ENCODE data around the gene HAND2.

HAND2 gene

GRCh38 chr4:173529477-173530325 is at the start of gene HAND2:
Gene HAND2 (minus strand): TSS chr4:173530229. CDS start chr4:173529289, 940 bp downstream.
- no peak for DNase-seq

DNA sequence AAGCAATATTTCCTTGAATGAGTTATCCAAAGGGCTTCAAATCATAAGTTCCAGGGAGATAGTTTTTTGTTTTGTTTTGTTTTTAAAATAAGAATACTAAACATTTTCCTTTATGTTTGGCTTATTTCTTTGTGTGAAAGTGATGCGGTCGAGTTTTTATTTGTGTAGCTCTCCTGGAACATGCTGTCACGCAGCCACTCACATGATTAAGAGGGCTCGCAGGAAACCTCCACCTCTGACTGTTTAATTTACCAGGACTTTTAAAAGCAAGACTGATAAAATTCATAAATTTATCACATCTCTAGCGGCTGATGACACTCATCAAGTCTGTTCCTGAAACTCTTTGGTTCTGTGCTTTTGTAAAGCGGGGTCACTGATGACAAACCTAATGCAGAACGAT is 48.9 kb upstream of the HAND2 start:
- DNase-seq: no peak

GRCh38 chr4:173577963-173578362 is 47.9 kb upstream of the HAND2 start:
- no peak for DNase-seq

DNA sequence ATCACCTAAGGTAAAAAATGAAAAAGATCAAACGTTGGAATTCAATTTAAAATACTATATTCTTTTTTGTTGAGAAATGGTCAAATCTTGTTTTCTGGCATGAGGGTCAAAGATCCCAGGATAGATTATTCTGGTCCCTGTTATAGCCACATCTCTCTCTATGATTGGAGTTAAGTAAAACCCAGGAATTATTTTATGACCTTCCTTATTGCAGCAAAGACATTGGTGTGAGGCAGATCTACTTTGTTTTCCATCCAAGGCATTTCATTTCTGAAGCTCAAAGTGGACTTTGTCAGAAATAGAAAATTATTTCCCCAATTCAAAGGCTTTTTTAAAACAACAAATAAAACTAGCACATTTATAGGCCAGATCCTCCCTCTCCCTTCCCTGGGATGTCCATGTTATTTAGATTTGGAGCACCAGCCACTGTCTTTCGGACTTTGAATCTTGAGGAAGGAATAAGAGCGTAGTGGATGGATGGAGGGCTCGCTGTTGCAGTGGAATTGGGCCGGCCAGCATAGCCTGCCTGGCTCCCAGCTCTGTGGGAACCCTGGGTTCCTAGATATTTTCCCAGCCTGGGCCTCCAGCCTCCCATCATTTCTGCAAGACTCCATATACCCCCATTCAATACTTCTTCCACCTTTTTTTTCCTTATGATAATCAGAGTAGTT is 45.6 kb upstream of the HAND2 start:
- DNase-seq: no peak

- no peak for DNase-seq
Observed at GRCh38 chr4:173573725-173574124, 43.7 kb upstream of the HAND2 start.

GRCh38 chr4:173573286-173573685 is 43.3 kb upstream of the HAND2 start:
- DNase-seq: no peak

DNA sequence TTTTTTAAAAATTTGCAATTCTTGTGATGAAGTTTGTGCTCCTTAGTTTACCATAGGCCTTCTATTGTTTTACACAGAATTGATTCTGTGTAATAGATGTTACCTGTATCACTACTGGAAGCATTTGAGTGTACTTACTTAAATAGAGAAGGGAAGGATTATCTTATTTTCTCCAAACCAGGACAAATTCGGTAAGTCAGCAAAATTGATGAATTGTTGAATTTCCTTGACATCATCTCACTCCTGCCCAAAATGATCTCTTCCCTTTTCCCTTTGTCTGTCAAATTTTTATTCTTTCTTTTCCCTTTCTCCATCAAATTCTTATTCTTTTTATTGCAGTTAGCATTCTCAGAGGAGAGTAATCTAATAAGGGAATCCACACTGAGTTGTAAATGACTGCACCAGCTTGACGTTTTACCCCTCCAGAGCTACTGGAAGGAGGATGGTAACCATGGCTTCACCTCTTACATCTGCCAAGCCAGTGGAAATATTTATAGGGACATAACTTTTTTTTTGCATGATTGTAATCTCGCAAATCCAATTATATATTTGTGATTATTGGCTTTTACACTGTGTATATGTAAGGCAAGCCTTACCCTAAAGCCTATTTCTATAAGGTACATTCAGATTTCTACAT is 42.6 kb upstream of the HAND2 start:
- DNase-seq: no peak

- no peak for DNase-seq
Observed at GRCh38 chr4:173571620-173572019, 41.6 kb upstream of the HAND2 start.

DNA sequence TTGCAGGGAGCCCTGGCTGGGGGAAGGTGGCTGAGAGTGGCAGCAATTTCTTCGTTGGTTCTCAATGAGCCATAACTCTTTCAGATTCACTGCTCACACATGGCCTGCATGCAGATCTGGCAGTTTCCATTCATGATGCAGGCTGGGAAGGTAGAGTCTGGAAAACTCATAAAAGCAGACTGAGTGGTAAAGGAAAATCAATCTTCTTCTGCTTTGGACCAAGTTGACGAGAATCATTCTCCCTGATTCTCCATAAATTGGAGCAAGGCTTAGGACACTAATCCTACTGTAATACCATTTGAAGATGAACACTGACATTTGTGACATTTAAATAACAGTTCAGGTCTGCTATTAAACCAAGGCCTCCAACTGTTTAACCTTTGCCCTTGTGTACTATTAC is 35.3 kb upstream of the HAND2 start:
- DNase-seq: no peak

- DNase-seq: no peak
Observed at GRCh38 chr4:173564461-173564860, 34.4 kb upstream of the HAND2 start.

- DNase-seq: no peak
Observed at GRCh38 chr4:173560896-173561295, 30.9 kb upstream of the HAND2 start.

- no peak for DNase-seq
Observed at GRCh38 chr4:173556398-173557131, 26.5 kb upstream of the HAND2 start.

- DNase-seq: no peak
Observed at GRCh38 chr4:173547889-173548288, 17.9 kb upstream of the HAND2 start.

DNA sequence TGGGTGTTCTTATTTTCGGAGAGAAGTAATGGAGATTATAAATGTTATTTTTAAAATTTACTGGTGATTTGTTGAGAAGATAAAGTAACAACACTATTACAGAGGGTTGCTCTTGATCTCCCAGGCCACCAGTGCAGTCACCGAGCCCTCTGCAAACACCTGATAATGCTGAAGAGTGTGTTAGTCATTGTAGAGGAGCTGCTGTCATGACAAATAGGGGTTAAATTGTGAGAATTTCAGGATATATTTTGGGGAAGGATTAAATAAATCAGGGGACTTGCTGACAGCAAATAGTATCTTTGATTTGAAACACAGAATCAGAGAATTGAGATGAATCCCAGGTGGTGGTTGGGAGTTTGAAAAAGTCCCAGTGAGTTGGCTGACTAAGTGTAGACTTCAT is 16.7 kb upstream of the HAND2 start:
- DNase-seq: no peak

DNA sequence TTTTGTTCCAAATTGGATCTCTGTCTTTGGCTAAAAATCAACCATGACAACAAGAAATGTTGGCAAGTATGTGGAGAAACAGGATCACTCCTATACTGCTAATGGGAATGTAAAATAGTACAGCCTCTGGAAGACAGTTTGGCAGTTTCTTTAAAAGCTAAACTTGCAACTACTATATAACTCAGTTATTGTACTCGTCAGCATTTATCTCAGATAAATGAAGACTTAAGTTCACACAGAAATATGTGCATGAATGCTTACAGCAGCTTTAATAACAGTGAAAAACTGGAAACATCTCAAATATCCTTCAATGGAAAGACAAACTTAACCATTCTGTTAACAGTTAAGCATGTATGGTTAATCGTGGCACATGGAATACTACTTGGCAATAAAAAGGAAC is 15.4 kb upstream of the HAND2 start:
- DNase-seq: no peak

GRCh38 chr4:173543266-173543665 is 13.2 kb upstream of the HAND2 start:
- DNase-seq: no peak

- no peak for DNase-seq
Observed at GRCh38 chr4:173539986-173540385, 10.0 kb upstream of the HAND2 start.

- no peak for DNase-seq
Observed at GRCh38 chr4:173538909-173539445, 8.9 kb upstream of the HAND2 start.

- no peak for DNase-seq
Observed at GRCh38 chr4:173538148-173538908, 8.3 kb upstream of the HAND2 start.

DNA sequence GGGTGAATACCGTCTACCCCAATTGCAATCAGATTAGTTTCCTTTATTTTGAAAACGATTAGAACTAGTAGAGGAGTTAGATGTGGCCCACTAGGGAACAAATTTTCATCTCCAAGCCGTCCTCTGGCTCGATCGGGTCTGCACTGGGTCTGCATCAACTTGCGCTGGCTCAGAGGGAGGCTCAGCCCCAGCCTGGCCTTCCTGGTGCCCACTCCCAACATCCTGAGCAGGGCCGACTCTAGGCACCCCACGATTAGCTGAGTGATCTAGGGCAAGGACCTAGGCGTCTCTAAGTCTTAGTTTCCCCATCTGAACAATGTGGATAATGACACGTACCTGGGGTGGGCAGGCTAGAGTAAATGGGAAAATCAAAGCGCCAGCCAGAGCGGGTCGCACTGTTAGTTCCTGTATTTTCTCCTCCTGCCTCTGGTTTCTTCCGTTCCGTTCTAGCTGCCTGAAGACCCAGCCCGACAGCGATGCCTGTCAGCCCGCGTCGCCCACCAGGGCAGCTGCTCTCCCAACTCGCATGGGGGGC is 7.7 kb upstream of the HAND2 start:
- no peak for DNase-seq

DNA sequence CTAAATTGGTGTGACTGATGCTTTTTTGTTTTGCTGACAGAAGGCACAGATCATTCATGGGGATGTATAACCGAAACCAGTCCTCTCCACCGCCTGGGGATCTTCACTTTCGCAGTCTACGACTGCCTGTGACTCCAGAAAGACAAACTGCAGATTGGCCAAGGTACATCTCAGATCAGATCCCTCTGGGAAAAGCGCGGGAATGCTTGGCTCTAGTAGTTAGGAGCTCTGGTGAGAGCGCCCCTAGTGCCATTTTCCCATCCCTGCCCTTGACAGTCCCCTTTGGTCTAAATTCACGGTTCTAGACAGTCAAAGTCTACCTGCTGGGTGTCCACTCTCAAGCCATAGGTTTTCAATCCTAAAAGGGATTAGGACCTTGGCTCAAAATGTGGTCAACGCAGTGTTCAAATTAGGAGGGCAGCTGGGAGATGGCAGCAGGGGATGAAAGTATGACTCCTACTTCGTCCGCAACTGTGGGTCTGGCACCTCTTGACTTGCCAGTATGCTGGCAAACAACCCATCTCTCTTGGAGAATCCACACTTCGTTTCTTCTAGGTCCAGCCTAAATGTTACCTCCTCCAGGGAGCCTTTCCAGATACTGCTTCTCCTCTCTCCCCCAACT is 6.9 kb upstream of the HAND2 start:
- no peak for DNase-seq
